Rectal smooth muscle tissue (tissue), 1 donor: ENCODE data around the gene TMTC2.

Experiments used
- H3K27ac ChIP-seq: one replicate; pipeline ENCODE4 v1.7.0; 2013; ENCODE audit warnings: low read depth, low read length, inconsistent platforms
- H3K27me3 ChIP-seq: one replicate; pipeline ENCODE4 v1.7.0; 2013; ENCODE audit warnings: low read length; ENCODE audit not compliant: control insufficient read depth, insufficient read depth
- H3K36me3 ChIP-seq: one replicate; pipeline ENCODE4 v1.7.0; 2013; ENCODE audit warnings: low read length; ENCODE audit not compliant: control insufficient read depth, insufficient read depth
- H3K4me1 ChIP-seq: one replicate; pipeline ENCODE4 v1.7.0; 2013; ENCODE audit warnings: low read length; ENCODE audit not compliant: control insufficient read depth, insufficient read depth
- H3K4me3 ChIP-seq: one replicate; pipeline ENCODE4 v1.7.0; 2013; ENCODE audit warnings: low read length
- H3K9ac ChIP-seq: one replicate; pipeline ENCODE4 v1.7.0; 2013; ENCODE audit warnings: low read length

TMTC2 gene

DNA sequence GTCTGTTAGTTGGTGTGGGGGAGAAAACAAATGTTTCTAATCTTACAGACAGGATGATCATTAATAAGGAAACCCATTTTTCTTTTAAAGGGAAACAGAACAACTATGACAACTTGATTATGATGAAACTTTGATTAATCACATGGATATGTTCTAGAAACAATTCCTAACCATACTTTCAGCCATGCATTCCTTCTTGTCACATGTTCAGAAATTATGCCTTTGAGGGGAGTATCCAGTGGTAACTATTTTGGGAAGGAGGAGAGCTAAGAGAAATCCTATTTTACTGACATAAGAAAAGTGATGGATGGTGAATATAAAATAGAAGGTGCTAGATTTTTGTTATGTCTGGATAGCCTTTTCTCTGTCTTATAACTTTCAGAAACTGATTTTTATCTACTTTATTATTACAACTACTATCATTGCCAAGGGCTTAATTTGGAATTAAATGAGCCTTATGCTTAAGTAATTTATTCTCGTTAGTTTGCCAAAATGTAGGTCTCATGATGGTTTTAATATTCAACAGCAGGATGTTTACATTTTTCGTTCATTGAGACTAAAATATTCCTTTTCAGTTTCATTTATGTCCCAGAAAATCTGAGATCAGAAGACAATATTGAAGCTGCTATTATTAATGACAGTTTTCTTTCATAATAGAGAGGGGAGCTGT is 200.1 kb downstream of the TMTC2 start:
- H3K4me3 ChIP-seq: no peak overlapping the region
- no peak overlapping the region for H3K9ac ChIP-seq
- H3K36me3 ChIP-seq: no peaks in the 10 kb centered on the region
- H3K27me3 ChIP-seq: no peaks in the 10 kb centered on the region
- no peak overlapping the region for H3K27ac ChIP-seq
- H3K4me1 ChIP-seq: no peaks in the 10 kb centered on the region

DNA sequence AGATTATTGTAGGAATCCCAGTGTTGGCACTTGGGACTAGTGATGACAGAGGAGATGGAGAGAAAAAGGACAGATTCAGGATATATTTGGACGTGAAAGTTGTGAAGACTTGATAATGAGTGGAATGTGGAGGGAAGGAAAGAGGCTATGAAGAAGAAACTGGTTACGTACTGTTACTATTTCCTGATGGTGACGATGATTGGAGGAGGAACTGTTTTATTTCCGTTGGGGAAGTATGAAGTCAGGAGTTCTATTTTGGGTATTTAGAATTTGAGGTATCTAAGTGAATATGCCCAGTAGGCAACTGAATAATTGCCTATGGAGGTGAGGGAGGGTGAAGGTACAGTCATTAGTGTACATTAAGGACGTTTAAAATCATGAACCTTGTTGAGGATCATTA is 207.2 kb downstream of the TMTC2 start:
- H3K27me3 ChIP-seq: no peaks in the 10 kb centered on the region
- no peaks in the 10 kb centered on the region for H3K4me1 ChIP-seq
- H3K9ac ChIP-seq: no peak overlapping the region
- H3K27ac ChIP-seq: no peak overlapping the region
- no peak overlapping the region for H3K4me3 ChIP-seq
- H3K36me3 ChIP-seq: no peaks in the 10 kb centered on the region

DNA sequence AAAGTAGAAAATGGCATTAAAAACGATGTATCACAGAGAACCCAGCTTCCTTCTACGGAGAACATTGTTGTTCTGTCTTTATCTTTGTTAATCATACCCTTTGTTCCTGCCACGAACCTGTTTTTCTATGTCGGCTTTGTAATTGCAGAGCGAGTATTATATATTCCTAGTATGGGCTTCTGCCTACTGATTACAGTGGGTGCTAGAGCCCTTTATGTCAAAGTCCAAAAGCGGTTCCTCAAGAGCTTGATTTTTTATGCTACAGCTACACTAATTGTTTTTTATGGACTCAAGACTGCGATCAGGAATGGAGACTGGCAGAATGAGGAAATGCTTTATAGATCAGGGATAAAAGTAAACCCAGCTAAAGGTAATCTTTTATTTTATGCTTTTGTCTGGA is 209.6 kb downstream of the TMTC2 start:
- Histone ChIP-seq H3K9ac (no peak overlapping the region), H3K27me3 (no peaks in the 10 kb centered on the region), H3K36me3 (no peaks in the 10 kb centered on the region), H3K27ac (no peak overlapping the region), H3K4me3 (no peak overlapping the region), H3K4me1 (no peaks in the 10 kb centered on the region)

DNA sequence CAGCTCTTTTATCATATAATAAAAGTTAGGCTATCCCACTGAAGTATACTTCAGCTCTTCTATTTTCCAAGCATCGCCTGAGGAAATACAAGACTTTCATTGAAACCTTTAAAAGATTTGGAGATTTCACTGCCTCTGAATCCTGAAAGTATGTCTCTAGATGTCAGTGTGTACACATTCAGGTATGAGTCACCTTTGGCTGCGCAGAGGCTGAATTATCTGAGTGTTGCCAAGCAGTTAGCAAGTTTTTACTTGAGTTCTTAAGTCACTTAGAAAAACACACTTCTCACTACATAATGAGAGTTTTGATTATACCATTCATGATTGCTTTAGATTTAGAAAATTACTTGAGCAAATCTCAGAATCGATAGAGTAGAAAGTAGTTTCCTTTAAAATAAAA is 210.3 kb downstream of the TMTC2 start:
- H3K4me3 ChIP-seq: no peak overlapping the region
- no peaks in the 10 kb centered on the region for H3K36me3 ChIP-seq
- no peak overlapping the region for H3K9ac ChIP-seq
- no peaks in the 10 kb centered on the region for H3K27me3 ChIP-seq
- H3K27ac ChIP-seq: no peak overlapping the region
- H3K4me1 ChIP-seq: no peaks in the 10 kb centered on the region

DNA sequence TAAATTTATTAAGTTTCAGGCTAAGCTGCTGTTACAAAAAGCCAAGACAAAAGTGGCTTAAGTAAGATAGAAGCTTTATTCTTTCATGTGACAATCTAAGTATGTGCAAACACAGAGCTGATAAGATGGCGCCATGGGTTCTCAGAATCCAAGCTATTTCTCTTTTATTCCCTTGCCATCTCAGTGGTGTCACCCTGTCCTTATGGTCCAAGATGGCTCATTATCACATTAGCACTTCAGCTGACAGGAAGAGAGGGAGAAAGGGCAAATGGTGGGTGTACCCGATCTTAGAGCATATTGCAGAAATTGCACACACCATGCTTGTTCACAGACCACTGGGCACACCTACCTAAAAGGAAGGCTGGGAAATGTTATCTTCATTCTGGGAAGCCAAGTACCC is 211.7 kb downstream of the TMTC2 start:
- Histone ChIP-seq H3K36me3 (no peaks in the 10 kb centered on the region), H3K4me3 (no peak overlapping the region), H3K27me3 (no peaks in the 10 kb centered on the region), H3K27ac (no peak overlapping the region), H3K4me1 (no peaks in the 10 kb centered on the region), H3K9ac (no peak overlapping the region)

DNA sequence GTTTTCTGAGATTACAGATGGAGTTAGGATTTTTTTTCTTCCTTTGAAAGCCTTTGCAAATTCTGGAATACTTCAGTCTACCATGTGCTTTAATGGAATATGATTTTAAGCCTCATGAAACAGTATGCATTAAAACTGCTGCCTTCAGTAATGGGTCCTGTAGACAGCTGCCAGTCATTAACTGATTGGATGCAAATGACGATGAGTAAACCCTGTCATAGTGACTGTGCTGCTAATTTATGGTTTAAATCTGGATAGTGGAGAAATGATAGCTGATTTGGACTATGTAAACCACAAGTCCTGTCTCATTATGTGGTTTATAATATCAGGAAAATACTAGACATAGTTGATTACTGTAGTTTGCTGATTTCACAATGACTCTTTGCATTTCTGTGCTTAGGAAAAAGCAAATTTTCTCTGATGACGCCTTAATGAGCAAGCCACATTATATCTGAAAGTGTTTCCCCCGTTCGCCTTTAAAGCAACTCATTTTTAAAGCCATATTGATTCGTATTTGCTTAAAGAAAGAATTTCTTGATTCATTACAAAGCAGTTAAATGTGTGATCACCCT is 217.6 kb downstream of the TMTC2 start:
- Histone ChIP-seq H3K36me3 (no peaks in the 10 kb centered on the region), H3K27me3 (no peaks in the 10 kb centered on the region), H3K9ac (no peak overlapping the region), H3K4me3 (no peak overlapping the region), H3K27ac (no peak overlapping the region), H3K4me1 (no peaks in the 10 kb centered on the region)

DNA sequence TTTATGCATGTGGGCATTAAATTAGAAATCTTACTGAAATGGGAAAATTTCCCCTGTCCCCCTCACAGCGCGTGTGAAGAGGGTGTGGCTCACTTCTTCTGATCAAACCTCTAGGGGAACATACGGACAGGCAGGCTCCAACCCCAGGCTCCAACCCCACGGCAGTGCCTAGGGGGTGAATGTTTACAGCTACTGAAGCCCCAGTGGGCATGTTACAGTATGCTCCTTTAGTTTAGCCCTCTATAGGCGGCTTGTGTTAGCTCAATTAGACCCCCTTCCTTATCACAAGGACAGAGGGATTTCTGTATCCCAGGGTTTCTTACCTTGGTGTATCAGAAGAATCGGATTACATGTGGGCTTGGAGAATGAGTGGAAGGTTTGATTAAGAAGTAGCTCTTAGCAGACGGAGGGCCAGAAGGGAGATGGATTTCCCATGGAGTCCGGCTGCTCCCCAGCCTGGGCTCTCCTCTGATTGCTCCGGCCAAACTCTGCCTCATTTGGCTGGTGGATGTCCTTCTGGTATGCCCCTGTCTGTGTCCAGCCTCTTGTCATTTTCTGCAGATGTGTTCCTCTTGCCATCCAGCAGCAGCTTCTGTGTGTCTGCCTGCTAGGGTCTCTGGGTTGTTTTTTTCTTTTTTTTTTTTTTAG is 223.7 kb downstream of the TMTC2 start:
- Histone ChIP-seq H3K36me3 (no peaks in the 10 kb centered on the region), H3K4me1 (no peaks in the 10 kb centered on the region), H3K4me3 (no peak overlapping the region), H3K27ac (no peak overlapping the region), H3K27me3 (no peaks in the 10 kb centered on the region), H3K9ac (no peak overlapping the region)

DNA sequence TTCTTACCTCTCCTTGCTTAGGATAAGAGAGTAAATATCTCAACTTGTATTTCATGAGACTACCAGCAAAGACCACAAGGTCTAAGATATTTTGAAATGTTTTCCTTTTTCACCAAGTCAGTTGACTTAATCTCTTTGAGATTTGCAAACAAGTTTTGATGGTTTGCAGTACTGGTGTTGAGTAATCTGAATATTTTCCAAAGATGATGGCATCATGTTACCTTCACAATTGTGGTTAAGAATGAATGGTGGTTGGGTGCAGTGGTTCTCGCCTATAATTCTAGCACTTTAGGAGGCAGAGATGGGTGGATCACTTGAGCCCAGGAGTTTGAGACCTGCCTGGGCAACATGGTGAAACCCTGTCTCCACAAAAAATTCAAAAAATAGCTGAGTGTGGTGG is 225.7 kb downstream of the TMTC2 start:
- no peaks in the 10 kb centered on the region for H3K36me3 ChIP-seq
- no peaks in the 10 kb centered on the region for H3K4me1 ChIP-seq
- no peak overlapping the region for H3K9ac ChIP-seq
- H3K27me3 ChIP-seq: no peaks in the 10 kb centered on the region
- no peak overlapping the region for H3K4me3 ChIP-seq
- H3K27ac ChIP-seq: no peak overlapping the region

DNA sequence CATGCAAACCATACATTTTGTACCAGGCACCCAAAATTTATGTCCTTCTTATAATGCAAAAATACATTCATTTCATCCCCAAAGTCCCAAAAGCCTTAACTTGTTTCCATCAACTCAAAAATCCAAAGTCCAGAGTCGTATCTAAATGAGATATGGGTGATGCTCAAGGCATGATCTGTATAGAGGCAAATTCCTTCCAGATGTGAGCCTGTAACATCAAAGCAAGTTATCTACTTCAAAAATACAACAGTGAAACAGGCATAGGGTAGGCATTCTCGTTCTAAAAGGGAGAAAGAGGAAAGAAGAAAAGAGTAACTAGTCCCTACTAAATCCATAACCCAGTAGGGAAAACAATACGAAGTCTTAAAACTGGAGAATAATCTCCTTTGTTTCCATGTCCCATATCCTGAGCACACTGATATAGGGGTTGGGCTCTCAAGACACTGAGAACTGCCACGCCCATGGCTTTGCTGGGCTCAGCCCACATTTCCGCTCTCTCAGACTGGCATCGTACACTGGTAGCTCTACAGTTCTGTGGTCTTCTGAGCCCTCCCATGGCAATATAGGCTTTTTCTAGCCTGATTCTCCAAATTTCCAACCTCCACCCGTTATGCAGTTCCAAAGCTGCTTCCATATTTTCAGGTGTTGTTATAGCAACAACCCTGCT is 232.8 kb downstream of the TMTC2 start:
- no peaks in the 10 kb centered on the region for H3K4me1 ChIP-seq
- H3K9ac ChIP-seq: no peak overlapping the region
- no peaks in the 10 kb centered on the region for H3K27me3 ChIP-seq
- H3K27ac ChIP-seq: no peak overlapping the region
- no peaks in the 10 kb centered on the region for H3K36me3 ChIP-seq
- H3K4me3 ChIP-seq: no peak overlapping the region

DNA sequence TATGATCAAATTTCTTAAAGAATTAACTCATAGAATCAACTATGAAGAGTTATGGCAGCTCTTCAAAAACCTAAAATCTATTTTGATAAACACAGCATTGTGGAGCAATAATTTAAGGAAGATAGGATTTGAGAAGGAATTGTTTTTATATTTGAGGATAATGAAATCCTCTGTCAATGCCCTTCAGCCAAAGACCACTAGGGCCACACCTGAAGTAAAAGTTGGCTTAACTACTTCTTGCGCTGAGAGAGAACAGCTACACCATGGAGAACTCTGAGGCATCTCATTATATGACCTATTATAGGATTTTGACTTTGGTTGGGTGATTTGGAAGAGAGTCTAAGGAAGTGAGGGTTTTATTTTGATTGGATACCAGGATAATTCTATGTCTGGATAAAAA is 237.2 kb downstream of the TMTC2 start:
- Histone ChIP-seq H3K9ac (no peak overlapping the region), H3K27ac (no peak overlapping the region), H3K27me3 (no peaks in the 10 kb centered on the region), H3K36me3 (no peaks in the 10 kb centered on the region), H3K4me1 (no peaks in the 10 kb centered on the region), H3K4me3 (no peak overlapping the region)

DNA sequence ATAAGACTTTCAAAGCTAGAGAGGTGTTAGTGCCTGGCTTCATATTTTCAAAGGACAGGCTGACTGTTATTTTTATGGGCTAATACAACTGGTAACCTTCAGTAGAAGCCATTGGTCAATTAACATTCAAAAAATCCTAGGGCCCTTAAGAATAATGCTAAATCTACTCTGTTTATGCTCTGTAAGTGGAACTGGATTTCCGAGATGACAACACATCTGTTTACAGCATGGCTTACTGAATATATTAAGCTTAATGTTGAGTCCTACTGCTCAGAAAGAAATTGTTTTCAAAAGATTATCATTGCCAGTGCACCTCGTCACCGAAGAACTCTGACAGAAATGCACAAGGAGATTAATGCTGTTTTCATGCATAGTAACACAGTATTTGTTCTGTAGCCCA is 239.9 kb downstream of the TMTC2 start:
- Histone ChIP-seq H3K36me3 (no peaks in the 10 kb centered on the region), H3K4me1 (no peaks in the 10 kb centered on the region), H3K27ac (no peak overlapping the region), H3K4me3 (no peak overlapping the region), H3K27me3 (no peaks in the 10 kb centered on the region), H3K9ac (no peak overlapping the region)

DNA sequence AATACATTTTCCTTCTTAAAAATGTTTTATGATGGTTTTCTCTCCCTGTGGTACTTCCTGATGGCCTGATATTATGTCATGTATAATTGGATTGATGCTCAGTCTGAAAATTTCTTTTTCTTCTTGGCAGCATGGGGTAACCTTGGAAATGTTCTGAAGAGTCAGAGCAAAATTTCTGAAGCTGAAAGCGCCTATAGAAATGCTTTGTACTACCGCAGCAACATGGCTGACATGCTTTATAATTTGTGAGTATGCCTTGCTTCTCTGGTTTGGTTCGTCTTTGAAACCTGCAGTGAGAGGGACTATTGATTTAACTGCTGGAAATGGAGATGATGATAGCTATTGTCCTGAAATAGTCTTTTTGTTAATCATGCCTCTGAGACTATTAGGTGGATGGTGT is 243.6 kb downstream of the TMTC2 start:
- Histone ChIP-seq H3K4me3 (no peak overlapping the region), H3K27me3 (no peaks in the 10 kb centered on the region), H3K9ac (no peak overlapping the region), H3K4me1 (no peaks in the 10 kb centered on the region), H3K36me3 (no peaks in the 10 kb centered on the region), H3K27ac (no peak overlapping the region)
